ENCODE measurements around the gene USP6NL.

USP6NL gene

GRCh38 chr10:11414314-11415038 lies 197.0 kb downstream of the USP6NL start:
- no peak for DNase-seq (ENCODE audit: low read depth)

GRCh38 chr10:11411926-11412545 lies 199.4 kb downstream of the USP6NL start:
- DNase-seq (ENCODE audit: low read depth) = no peak

DNA sequence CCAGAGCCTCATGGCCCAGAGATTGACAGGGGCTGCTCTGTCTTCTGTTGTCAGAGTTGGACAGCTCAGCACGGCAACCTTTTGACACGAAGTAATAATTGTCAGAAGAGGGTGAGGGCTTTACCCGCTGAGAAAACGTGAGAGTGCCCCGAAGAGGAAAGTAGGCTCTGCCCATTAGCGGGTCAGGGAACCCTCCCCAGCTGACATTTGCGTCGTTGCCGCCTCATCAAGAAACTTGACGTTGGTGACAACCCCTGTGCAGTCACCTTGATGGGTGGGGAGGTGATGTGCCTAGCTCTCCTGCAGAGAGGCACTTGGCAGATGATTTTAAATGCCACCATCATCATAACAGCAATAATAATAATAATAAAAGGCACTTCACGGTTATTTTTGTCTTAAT lies 202.1 kb downstream of the USP6NL start:
- no peak for DNase-seq (ENCODE audit: low read depth)

GRCh38 chr10:11407939-11408338 lies 203.5 kb downstream of the USP6NL start:
- no peak for DNase-seq (ENCODE audit: low read depth)

GRCh38 chr10:11406746-11407145 lies 204.7 kb downstream of the USP6NL start:
- DNase-seq (ENCODE audit: low read depth) = no peak

DNA sequence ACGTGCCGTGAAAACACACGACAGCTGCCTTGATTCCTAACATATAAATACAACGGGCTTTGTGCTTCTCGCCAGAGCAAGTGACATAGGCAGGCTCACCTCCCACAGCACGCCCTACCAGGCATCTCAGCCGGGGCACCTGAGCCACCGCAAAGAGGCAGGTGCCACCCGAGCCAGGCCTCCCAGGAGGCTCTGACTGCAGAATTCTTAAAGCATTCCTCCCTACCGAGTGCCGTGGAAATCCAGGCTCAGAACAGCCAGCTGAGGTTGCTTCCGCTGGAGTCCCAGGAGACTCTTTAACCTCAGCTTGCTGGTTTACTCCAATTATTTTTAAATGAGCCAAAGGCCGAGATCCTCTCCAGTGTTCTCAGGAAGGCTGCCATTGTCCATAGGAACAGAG lies 206.5 kb downstream of the USP6NL start:
- DNase-seq (ENCODE audit: low read depth) = no peak

Measured in stimulated activated CD4-positive, alpha-beta T cell treated with anti-CD3 and anti-CD28 coated beads, Interleukin-2, amount 100 ng/mL, for 4 hours (primary cell).